Panc1 (cell line): ENCODE data around the gene CAMKMT. TPM values are rescaled to one million over a fixed set of nuclear protein-coding genes. Genes with fewer than 3 reads are reported as not detected.

Experiments used
- ATAC-seq: fragments of 200-7000 bp; cut with Tn5 transposase; 2 replicates; pipeline ENCODE4 v1.9.1; 2020; ENCODE audit warnings: mild to moderate bottlenecking, moderate library complexity
- BruUV-seq: library from RNA; stranded (reverse); fragments of 400-500 nt; replicated peaks from 2 replicates; lab custom pipeline; 2021; lab: Mats Ljungman, UMichigan
- CTCF ChIA-PET: fragments of 300-600 bp; sonication (Branson Sonifier 250); formaldehyde crosslinking; loops from one replicate; lab custom pipeline; 2022; ENCODE audit warnings: antibody characterized with exemption; lab: Charles Lee
- POLR2A ChIA-PET: fragments of 300-600 bp; sonication (Branson Sonifier 250); formaldehyde crosslinking; loops from one replicate; lab custom pipeline; 2022; ENCODE audit warnings: antibody characterized with exemption; lab: Charles Lee
- DNase-seq: peaks from one replicate; pipeline ENCODE4 v3.0.0-alpha.2; 2010; ENCODE audit warnings: low read depth, low spot score
- H3K27ac ChIP-seq: 2 replicates; pipeline ENCODE4 v1.5.1; 2011; ENCODE audit warnings: mild to moderate bottlenecking, low read length, inconsistent platforms
- H3K27me3 ChIP-seq: fragments of 200-500 bp; sonication (Bioruptor generic); 2 replicates; pipeline ENCODE4 v1.6.0; 2014; ENCODE audit warnings: low read length, inconsistent platforms; ENCODE audit not compliant: control insufficient read depth, insufficient read depth
- H3K36me3 ChIP-seq: fragments of 200-500 bp; sonication (Bioruptor generic); 2 replicates; pipeline ENCODE4 v1.5.1; 2014; ENCODE audit warnings: inconsistent platforms, mild to moderate bottlenecking, low read length, moderate library complexity; ENCODE audit not compliant: control insufficient read depth, insufficient read depth
- H3K4me1 ChIP-seq: 2 replicates; pipeline ENCODE4 v1.5.1; 2011; ENCODE audit warnings: inconsistent platforms, mild to moderate bottlenecking, low read length, moderate library complexity; ENCODE audit not compliant: control insufficient read depth, insufficient read depth
- H3K4me3 ChIP-seq, 2 experiments: 2 replicates each; pipeline ENCODE4 v1.5.1; 2011 to 2012; ENCODE audit warnings: low read depth in 2 of 2, low read length in 2 of 2, mild to moderate bottlenecking in 2 of 2, inconsistent platforms in 1 of 2, moderate library complexity in 1 of 2
- H3K9me3 ChIP-seq: fragments of 200-500 bp; sonication (Bioruptor generic); 2 replicates; pipeline ENCODE4 v1.5.1; 2014; ENCODE audit warnings: low read depth, mild to moderate bottlenecking, inconsistent platforms, low read length, moderate library complexity; ENCODE audit not compliant: control insufficient read depth, insufficient read depth
- POLR2AphosphoS5 ChIP-seq: IDR thresholded peaks from 2 replicates; pipeline ENCODE4 v1.6.1; 2012; ENCODE audit warnings: mild to moderate bottlenecking, low read depth, low read length, moderate library complexity
- SIN3A ChIP-seq: IDR thresholded peaks from 2 replicates; pipeline ENCODE4 v1.6.1; 2012; ENCODE audit warnings: low read depth, mild to moderate bottlenecking, low read length, moderate library complexity, borderline replicate concordance; ENCODE audit not compliant: insufficient read depth
- TCF7L2 ChIP-seq: IDR thresholded peaks from 2 replicates; pipeline ENCODE4 v1.6.1; 2011; ENCODE audit warnings: mild to moderate bottlenecking, low read depth, low read length, inconsistent platforms
- in situ Hi-C: cut with HindIII; loops from 2 replicates; pipeline ENCODE4 v1.10.0; 2016; ENCODE audit warnings: low sequenced_read_pairs, low pct_unique_long_range_greater_than_20kb
- intact Hi-C: fragments of 100-400 bp; cut with micrococcal nuclease; formaldehyde crosslinking; loops from one replicate; pipeline ENCODE4 v1.10.0; 2022; ENCODE audit not compliant: unreplicated experiment
- total RNA-seq: library from RNA; stranded (reverse); gene quantifications from one replicate; pipeline ENCODE4 v1.2.1, GENCODE V29; 2021; ENCODE audit not compliant: unreplicated experiment
- TF ChIP-seq, protein P1 (sequence below): fragments of 450-650 bp; IDR thresholded peaks from 2 replicates; pipeline ENCODE4 v1.5.1; 2017; ENCODE audit warnings: mild to moderate bottlenecking
- TF ChIP-seq, protein P2 (sequence below), 2 experiments: IDR thresholded peaks; 2 replicates each; pipeline ENCODE4 v1.6.1; 2011 to 2012; ENCODE audit warnings: low read depth in 2 of 2, control low read depth in 1 of 2, low read length in 1 of 2, mild to moderate bottlenecking in 1 of 2, moderate library complexity in 1 of 2; ENCODE audit not compliant: insufficient read depth in 1 of 2

Gene CAMKMT
- total RNA-seq, 1 experiment from 2014 or later: 12.6 TPM

DNA sequence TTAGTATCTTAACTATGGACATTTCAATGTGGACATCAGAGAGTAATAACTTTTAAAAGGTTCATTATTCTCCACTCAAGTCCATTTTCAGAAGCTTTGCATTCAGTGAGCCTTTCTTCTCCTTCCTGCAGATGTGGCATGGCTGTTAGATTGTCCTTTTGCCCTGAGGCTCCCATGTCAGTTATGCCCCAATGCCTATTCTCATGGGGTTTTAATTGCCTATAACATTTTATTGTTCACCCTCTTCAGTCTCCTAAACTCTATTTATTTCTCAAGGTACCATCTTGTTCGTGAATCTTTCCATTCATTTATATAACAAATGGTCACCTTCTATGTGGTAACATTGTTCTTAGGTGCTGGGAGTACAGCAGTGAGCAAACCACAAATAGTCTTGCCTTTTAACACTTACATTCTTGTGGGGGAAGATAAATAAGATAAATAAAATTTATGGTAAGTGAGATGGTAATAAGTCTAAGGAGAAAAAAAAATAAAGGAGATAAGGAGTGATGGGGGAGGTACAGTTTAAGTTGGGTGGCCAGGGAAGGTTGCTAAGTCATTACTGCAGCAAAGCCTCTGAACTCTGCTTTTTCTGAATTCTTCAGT lies 301.8 kb downstream of the CAMKMT start:
- Histone ChIP-seq H3K27me3 (no peaks in the 10 kb centered on the region), H3K9me3 (no peaks in the 10 kb centered on the region), H3K36me3 (no peaks in the 10 kb centered on the region), H3K4me1 (no peaks in the 10 kb centered on the region), H3K4me3 (no peak overlapping the region), H3K27ac (no peak overlapping the region)
- ChIA-PET POLR2A (no interaction called here), CTCF (interaction anchor here (0.5 kb wide), 1 partner anchor 233 kb away, joined by 3 read pairs; no protein-coding TSS in a partner anchor)
- in situ Hi-C loops (no loop called here), intact Hi-C loops (no loop called here)
- ATAC-seq (no peak), DNase-seq (no peak)
- no peak for TF ChIP-seq SIN3A
- TF ChIP-seq, protein P1, sequence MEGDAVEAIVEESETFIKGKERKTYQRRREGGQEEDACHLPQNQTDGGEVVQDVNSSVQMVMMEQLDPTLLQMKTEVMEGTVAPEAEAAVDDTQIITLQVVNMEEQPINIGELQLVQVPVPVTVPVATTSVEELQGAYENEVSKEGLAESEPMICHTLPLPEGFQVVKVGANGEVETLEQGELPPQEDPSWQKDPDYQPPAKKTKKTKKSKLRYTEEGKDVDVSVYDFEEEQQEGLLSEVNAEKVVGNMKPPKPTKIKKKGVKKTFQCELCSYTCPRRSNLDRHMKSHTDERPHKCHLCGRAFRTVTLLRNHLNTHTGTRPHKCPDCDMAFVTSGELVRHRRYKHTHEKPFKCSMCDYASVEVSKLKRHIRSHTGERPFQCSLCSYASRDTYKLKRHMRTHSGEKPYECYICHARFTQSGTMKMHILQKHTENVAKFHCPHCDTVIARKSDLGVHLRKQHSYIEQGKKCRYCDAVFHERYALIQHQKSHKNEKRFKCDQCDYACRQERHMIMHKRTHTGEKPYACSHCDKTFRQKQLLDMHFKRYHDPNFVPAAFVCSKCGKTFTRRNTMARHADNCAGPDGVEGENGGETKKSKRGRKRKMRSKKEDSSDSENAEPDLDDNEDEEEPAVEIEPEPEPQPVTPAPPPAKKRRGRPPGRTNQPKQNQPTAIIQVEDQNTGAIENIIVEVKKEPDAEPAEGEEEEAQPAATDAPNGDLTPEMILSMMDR: no peak
- TF ChIP-seq POLR2AphosphoS5: no peak
- no peak for TF ChIP-seq TCF7L2
- TF ChIP-seq, protein P2, sequence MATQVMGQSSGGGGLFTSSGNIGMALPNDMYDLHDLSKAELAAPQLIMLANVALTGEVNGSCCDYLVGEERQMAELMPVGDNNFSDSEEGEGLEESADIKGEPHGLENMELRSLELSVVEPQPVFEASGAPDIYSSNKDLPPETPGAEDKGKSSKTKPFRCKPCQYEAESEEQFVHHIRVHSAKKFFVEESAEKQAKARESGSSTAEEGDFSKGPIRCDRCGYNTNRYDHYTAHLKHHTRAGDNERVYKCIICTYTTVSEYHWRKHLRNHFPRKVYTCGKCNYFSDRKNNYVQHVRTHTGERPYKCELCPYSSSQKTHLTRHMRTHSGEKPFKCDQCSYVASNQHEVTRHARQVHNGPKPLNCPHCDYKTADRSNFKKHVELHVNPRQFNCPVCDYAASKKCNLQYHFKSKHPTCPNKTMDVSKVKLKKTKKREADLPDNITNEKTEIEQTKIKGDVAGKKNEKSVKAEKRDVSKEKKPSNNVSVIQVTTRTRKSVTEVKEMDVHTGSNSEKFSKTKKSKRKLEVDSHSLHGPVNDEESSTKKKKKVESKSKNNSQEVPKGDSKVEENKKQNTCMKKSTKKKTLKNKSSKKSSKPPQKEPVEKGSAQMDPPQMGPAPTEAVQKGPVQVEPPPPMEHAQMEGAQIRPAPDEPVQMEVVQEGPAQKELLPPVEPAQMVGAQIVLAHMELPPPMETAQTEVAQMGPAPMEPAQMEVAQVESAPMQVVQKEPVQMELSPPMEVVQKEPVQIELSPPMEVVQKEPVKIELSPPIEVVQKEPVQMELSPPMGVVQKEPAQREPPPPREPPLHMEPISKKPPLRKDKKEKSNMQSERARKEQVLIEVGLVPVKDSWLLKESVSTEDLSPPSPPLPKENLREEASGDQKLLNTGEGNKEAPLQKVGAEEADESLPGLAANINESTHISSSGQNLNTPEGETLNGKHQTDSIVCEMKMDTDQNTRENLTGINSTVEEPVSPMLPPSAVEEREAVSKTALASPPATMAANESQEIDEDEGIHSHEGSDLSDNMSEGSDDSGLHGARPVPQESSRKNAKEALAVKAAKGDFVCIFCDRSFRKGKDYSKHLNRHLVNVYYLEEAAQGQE (IDR thresholded peaks at IDR 0.05; ENCODE audit: insufficient read depth in 1 of 2, low read depth in 2 of 2, low read length in 1 of 2): no peak
- no TSS peak for BruUV-seq

DNA sequence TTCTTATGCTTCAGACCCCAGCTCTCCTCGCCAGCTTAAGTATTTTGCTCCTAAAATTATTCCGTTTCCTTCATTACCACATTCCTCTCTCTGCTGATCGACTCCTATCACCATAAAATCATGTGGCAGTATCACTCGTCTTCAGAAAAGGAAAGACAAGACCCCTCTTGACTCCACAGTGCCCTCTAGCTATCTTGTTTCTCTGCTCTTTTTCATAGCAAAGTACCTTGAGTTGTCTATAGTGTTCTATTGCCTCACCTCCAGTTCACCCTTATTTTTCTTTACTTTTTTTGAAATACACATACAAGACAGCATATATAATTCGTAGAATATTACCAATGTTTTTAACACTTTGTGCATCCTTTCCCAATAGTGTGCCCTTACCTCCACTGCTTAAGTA lies 306.6 kb downstream of the CAMKMT start:
- Histone ChIP-seq H3K9me3 (no peaks in the 10 kb centered on the region), H3K4me1 (no peaks in the 10 kb centered on the region), H3K27ac (no peak overlapping the region), H3K27me3 (no peaks in the 10 kb centered on the region), H3K4me3 (no peak overlapping the region), H3K36me3 (no peaks in the 10 kb centered on the region)
- ATAC-seq: no peak
- ChIA-PET CTCF (no interaction called here), POLR2A (no interaction called here)
- no TSS peak for BruUV-seq
- TF ChIP-seq POLR2AphosphoS5: no peak
- TF ChIP-seq, protein P1: peak; percentile 52
- no peak for TF ChIP-seq SIN3A
- no peak for DNase-seq
- intact Hi-C loops (no loop called here), in situ Hi-C loops (no loop called here)
